HepG2 (cell line): ENCODE data around the gene MRPL27. TPM values are rescaled to one million over a fixed set of nuclear protein-coding genes. Genes with fewer than 3 reads are reported as not detected.

Experiments used
- HMGA1 ChIP-seq: sonication (generic); formaldehyde crosslinking; conservative IDR thresholded peaks from 2 replicates; pipeline ENCODE4 v1.4.0; 2020; ENCODE audit warnings: missing genetic modification reagents
- HNF1A ChIP-seq, 2 experiments: sonication (generic) in 1 of 2; formaldehyde crosslinking in 1 of 2; IDR thresholded peaks; 2 replicates each; pipeline versions ENCODE4 v1.4.0 to v1.6.1; 2016 to 2020; ENCODE audit warnings: borderline replicate concordance in 1 of 2, low read depth in 1 of 2, mild to moderate bottlenecking in 1 of 2, missing genetic modification reagents in 1 of 2
- IKZF1 ChIP-seq: fragments of 450-650 bp; IDR thresholded peaks from 2 replicates; pipeline ENCODE4 v1.7.1; 2016
- JUNB ChIP-seq: sonication (generic); formaldehyde crosslinking; IDR thresholded peaks from 2 replicates; pipeline ENCODE4 v1.8.0; 2022; ENCODE audit warnings: missing genetic modification reagents, mild to moderate bottlenecking, borderline replicate concordance
- MTERF4 ChIP-seq: sonication (generic); formaldehyde crosslinking; IDR thresholded peaks from 2 replicates; pipeline ENCODE4 v1.8.0; 2023; ENCODE audit warnings: mild to moderate bottlenecking, missing genetic modification reagents
- PAWR ChIP-seq: sonication (generic); formaldehyde crosslinking; IDR thresholded peaks from 2 replicates; pipeline ENCODE4 v1.4.0; 2020; ENCODE audit warnings: missing genetic modification reagents, mild to moderate bottlenecking, borderline replicate concordance
- POGZ ChIP-seq: sonication (generic); formaldehyde crosslinking; IDR thresholded peaks from 2 replicates; pipeline ENCODE4 v1.4.0; 2020; ENCODE audit warnings: mild to moderate bottlenecking, missing genetic modification reagents
- POLR2A ChIP-seq, 2 experiments: IDR thresholded peaks; 2 replicates each; pipeline ENCODE4 v1.6.1; 2011; ENCODE audit warnings: low read depth in 2 of 2, low read length in 2 of 2, mild to moderate bottlenecking in 1 of 2, moderate library complexity in 1 of 2; ENCODE audit not compliant: insufficient read depth in 1 of 2
- RBM39 ChIP-seq: fragments of 200-400 bp; formaldehyde crosslinking; IDR thresholded peaks from one replicate; pipeline ENCODE4 v1.6.1; 2018; ENCODE audit warnings: antibody characterized with exemption, mild to moderate bottlenecking, low read depth, low read length; ENCODE audit not compliant: poor library complexity, severe bottlenecking
- RELA ChIP-seq: sonication (generic); formaldehyde crosslinking; IDR thresholded peaks from 2 replicates; pipeline ENCODE4 v1.4.0; 2020; ENCODE audit warnings: missing genetic modification reagents
- RNF2 ChIP-seq: fragments of 450-650 bp; conservative IDR thresholded peaks from 2 replicates; pipeline ENCODE4 v1.6.1; 2016; ENCODE audit warnings: low read depth
- SIN3A ChIP-seq: IDR thresholded peaks from 2 replicates; pipeline ENCODE4 v1.6.1; 2011; ENCODE audit warnings: low read depth, mild to moderate bottlenecking, control low read depth, low read length, borderline replicate concordance
- SMAD1 ChIP-seq: sonication (generic); formaldehyde crosslinking; IDR thresholded peaks from 2 replicates; pipeline ENCODE4 v1.4.0; 2020; ENCODE audit warnings: missing genetic modification reagents, low read depth, mild to moderate bottlenecking, borderline replicate concordance
- STAT6 ChIP-seq: sonication (generic); formaldehyde crosslinking; IDR thresholded peaks from 2 replicates; pipeline ENCODE4 v1.4.0; 2020; ENCODE audit warnings: missing genetic modification reagents, mild to moderate bottlenecking, borderline replicate concordance
- TBL1XR1 ChIP-seq: fragments of 150-350 bp; IDR thresholded peaks from 2 replicates; pipeline ENCODE4 v1.6.1; 2014; ENCODE audit warnings: borderline replicate concordance, low read length; ENCODE audit not compliant: partially characterized antibody
- ZFP1 ChIP-seq: IDR thresholded peaks from 2 replicates; pipeline ENCODE4 v1.6.1; 2016
- ZKSCAN1 ChIP-seq: fragments of 150-350 bp; IDR thresholded peaks from 2 replicates; pipeline ENCODE4 v1.6.1; 2014; ENCODE audit warnings: low read length
- ZNF672 ChIP-seq: sonication (generic); formaldehyde crosslinking; IDR thresholded peaks from 2 replicates; pipeline ENCODE4 v1.8.1; 2022; ENCODE audit warnings: missing genetic modification reagents
- polyA plus RNA-seq, 8 experiments: library from polyadenylated mRNA; depleted of rRNA in 3 of 8; stranded (reverse) in 7 of 8; unstranded in 1 of 8; fragments of >200 nt; fragmentation: Illumina TruSeq in 4 of 8; extraction: Trizol in 4 of 8; gene quantifications; 2 replicates each; pipeline versions ENCODE4 v1.2.1 to v1.2.3, GENCODE V29; 2011 to 2016; ENCODE audit warnings: low read depth in 4 of 8, missing spikeins in 1 of 8, mixed read lengths in 1 of 8; ENCODE audit not compliant: insufficient read depth in 1 of 8
- total RNA-seq, 5 experiments: library from RNA; depleted of rRNA; stranded (reverse); fragments of >200 nt; fragmentation: Illumina TruSeq; extraction: Trizol; gene quantifications; 2 replicates each; pipeline ENCODE4 v1.2.3, GENCODE V29; 2016; ENCODE audit warnings: low read depth in 1 of 5

Gene MRPL27
- total and polyA plus RNA-seq, 2 of the 13 experiments (the other 11 are each of a cell fraction or from before 2014, with no cell fraction given) = 137 to 217 TPM

GRCh38 chr17:50361561-50362480 lies 11.2 kb downstream of the MRPL27 start (continued):
- peak; percentile 13 to 44; a peak in 1 of 4 replicates for TF ChIP-seq POLR2A (IDR thresholded peaks at IDR 0.05; ENCODE audit: insufficient read depth in 1 of 2, low read depth in 2 of 2, low read length in 2 of 2)
- no peak for TF ChIP-seq HMGA1 (CRISPR knock-in tag)
- TF ChIP-seq RNF2 = no peak
- TF ChIP-seq SMAD1 (CRISPR knock-in tag) = 0 out of 2 replicates have a peak, but pooled peaks have one; percentile 27
- TF ChIP-seq POGZ = no peak
- TF ChIP-seq ZKSCAN1 = no peak
- no peak; the same call in 1 of the 2 replicates for TF ChIP-seq RELA (CRISPR knock-in tag)
- TF ChIP-seq ZNF672 (CRISPR knock-in tag) = no peak
- TF ChIP-seq MTERF4 (CRISPR knock-in tag) = 0 out of 2 replicates have a peak, but pooled peaks have one; percentile 43
- TF ChIP-seq IKZF1 = no peak
- no peak for TF ChIP-seq PAWR (CRISPR knock-in tag)
- no peak for TF ChIP-seq STAT6 (CRISPR knock-in tag)
- no peak for TF ChIP-seq HNF1A (IDR thresholded peaks at IDR 0.05; ENCODE audit: low read depth)
- no peak; the same call in 1 of the 2 replicates for TF ChIP-seq HNF1A (CRISPR knock-in tag; IDR thresholded peaks at IDR 0.05; ENCODE audit: borderline replicate concordance)
- no peak for TF ChIP-seq JUNB
- TF ChIP-seq RBM39 = no peak
- no peak for TF ChIP-seq ZFP1 (CRISPR knock-in tag)
- TF ChIP-seq TBL1XR1 = no peak
- TF ChIP-seq SIN3A = no peak
